NB4 (cell line): Measurements from ENCODE around the gene XPNPEP1.

Experiments used
- MAX ChIP-seq: IDR thresholded peaks from 2 replicates; pipeline ENCODE4 v1.6.1; 2011; ENCODE audit warnings: low read depth, low read length
- MYC ChIP-seq: IDR thresholded peaks from 2 replicates; pipeline ENCODE4 v1.6.1; 2011; ENCODE audit warnings: low read depth, low read length
- POLR2A ChIP-seq: IDR thresholded peaks from 2 replicates; pipeline ENCODE4 v1.6.1; 2011; ENCODE audit warnings: mild to moderate bottlenecking; ENCODE audit not compliant: insufficient read length; ENCODE audit errors: extremely low read depth
- TF ChIP-seq, protein P1 (sequence below): IDR thresholded peaks from one replicate; pipeline ENCODE4 v1.5.1; 2012; ENCODE audit warnings: low read depth, low read length

GRCh38 chr10:109967739-109968088 lies 44.4 kb upstream of the XPNPEP1 start:
- TF ChIP-seq, protein P1, sequence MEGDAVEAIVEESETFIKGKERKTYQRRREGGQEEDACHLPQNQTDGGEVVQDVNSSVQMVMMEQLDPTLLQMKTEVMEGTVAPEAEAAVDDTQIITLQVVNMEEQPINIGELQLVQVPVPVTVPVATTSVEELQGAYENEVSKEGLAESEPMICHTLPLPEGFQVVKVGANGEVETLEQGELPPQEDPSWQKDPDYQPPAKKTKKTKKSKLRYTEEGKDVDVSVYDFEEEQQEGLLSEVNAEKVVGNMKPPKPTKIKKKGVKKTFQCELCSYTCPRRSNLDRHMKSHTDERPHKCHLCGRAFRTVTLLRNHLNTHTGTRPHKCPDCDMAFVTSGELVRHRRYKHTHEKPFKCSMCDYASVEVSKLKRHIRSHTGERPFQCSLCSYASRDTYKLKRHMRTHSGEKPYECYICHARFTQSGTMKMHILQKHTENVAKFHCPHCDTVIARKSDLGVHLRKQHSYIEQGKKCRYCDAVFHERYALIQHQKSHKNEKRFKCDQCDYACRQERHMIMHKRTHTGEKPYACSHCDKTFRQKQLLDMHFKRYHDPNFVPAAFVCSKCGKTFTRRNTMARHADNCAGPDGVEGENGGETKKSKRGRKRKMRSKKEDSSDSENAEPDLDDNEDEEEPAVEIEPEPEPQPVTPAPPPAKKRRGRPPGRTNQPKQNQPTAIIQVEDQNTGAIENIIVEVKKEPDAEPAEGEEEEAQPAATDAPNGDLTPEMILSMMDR = no peak
- no peak for TF ChIP-seq POLR2A
- TF ChIP-seq MYC = no peak
- TF ChIP-seq MAX = no peak
